Activated CD4-positive, alpha-beta T cell treated with anti-CD3 and anti-CD28 coated beads for 48 hours (primary cell): Measurements from ENCODE around the gene GNLY.
A peak's percentile ranks its signal among the peaks of the same experiment; 100 is the strongest.

ENCODE experiments used
- DNase-seq: peaks from one replicate; pipeline ENCODE4 v3.0.0-alpha.2; 2020

GNLY gene

GRCh38 chr2:85690932-85691331, 3.2 kb upstream of the GNLY start:
- no peak for DNase-seq

DNA sequence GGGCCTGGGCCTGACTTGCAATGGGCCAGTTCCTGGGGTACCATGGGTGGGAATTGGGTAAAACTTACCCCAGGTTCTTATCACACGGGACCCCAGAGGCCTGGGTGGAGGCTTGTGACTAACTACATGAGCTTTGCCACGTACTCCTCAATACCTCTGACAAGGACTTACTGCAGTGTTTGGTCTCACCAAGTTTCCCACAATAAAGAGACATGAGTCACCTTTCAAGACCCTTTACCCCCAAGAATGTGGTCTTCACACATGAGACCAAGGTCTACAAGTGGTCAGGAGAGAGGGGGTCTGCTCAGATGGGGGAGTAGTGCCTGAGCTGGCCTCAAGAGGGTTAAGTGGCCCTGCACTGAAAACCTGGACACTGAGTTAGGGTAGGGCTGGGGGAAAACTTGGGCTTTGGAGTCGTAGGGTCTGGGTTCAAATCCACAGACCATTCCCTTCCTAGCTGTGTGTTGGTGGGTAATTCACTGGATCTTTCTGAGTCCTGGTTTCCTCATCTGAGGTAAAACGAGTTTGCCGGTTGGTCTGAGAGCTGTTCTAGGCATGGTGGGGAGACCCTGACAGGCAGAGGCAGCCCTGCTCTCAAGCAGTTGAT, 2.0 kb upstream of the GNLY start:
- no peak for DNase-seq

DNA sequence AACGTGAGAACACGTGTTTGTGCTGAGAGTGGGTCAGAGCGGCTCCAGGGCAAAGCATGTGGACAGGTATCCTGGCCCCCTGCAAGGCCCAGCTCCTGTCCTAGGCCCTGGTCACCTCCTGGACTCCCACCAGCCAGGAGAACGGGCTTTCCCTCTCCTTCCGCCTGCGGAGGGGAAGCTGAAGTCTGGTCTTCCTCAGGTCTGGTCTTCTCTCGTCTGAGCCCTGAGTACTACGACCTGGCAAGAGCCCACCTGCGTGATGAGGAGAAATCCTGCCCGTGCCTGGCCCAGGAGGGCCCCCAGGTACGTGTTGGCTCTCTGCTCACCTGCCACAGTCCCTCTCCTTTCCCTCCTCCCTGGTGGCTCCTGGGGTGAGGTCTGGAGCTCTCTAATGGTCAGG, 963 bp downstream of the GNLY start:
- DNase-seq, result no peak

- no peak for DNase-seq
Observed at GRCh38 chr2:85695691-85696668, 1.8 kb downstream of the GNLY start.

GRCh38 chr2:85697096-85697495, 2.9 kb downstream of the GNLY start:
- DNase-seq, result no peak

DNA sequence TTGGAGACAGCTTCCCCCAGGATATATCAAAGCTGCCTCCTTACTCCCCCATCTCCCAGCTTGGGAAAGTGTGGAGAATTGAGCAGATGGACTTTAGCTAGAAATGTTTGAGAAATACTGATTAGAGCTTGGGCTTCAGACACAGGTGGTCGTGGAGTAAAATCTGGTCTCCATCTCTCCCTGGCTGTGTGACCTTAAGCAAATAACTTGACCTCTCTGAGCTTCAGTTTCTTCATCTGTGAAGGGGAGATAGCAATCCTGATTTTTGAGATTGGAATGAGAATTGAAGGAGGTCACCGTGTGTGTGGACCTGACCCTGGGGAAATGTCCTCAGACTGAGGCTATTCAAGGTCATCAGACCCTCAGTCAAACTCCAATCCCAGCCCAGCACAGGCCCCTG, 3.6 kb downstream of the GNLY start:
- no peak for DNase-seq

DNA sequence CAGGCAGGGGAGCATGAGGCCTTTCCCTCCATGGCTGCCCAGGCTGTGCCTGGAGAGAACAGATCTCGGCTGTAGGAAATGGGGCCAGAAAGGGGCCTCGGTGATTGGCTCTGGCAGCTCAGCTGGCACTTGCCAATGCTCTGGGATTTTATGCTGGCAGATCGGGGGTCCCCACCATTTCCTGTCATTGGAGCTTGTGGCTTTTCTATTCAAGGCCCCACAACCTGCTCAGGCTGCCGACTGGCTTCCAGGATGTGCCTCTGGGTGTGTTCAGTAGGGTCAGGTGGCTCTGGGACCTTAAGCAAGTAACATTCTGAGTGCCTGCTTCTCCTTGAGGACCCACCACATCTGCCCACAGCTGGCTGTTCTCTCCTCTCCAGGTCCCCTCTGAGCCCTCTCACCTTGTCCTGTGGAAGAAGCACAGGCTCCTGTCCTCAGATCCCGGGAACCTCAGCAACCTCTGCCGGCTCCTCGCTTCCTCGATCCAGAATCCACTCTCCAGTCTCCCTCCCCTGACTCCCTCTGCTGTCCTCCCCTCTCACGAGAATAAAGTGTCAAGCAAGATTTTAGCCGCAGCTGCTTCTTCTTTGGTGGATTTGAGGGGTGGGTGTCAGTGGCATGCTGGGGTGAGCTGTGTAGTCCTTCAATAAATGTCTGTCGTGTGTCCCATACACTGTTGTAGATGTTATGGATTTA, 4.2 kb downstream of the GNLY start:
- DNase-seq, result no peak

DNA sequence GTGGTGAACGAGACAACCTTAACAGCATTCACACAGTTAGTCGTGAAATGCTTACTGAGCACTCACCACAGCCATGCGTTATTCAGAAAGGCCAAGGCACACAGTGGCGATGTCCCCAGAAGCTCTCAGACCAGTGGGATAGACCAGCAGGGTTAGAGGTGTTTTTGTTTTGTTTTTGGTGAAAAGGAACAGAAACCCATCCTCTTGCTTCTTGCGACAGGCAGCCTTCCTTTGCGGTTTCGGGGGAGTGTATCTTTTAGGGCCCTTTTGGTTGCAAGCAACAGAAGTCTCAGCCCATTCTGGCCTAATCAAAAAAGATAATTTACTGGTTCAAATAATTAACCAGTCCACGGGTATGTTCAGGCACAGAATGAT, 4.7 kb downstream of the GNLY start:
- DNase-seq, result no peak

DNA sequence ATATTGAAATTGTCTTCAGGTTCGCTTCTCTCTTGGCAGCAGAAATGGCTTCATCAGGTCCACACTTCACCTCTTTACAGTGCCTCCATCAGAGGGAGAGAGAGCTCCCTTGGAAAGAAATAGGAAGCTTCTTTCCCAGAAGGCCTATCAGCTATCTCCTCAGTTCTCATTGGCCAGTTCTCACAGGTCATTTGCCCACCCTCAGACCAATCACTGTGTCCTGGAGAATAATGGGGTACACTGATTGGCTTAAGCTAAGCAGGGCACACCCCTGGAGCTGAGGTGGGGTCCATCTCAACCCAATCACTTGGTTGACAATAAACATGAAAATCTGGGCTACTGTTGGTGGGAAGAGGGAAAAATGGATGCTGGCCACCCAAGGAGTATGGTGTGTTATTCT, 5.2 kb downstream of the GNLY start:
- DNase-seq, result no peak

- DNase-seq, result no peak
Observed at GRCh38 chr2:85702172-85702571, 8.0 kb downstream of the GNLY start.

GRCh38 chr2:85702800-85703199, 8.6 kb downstream of the GNLY start:
- no peak for DNase-seq

DNA sequence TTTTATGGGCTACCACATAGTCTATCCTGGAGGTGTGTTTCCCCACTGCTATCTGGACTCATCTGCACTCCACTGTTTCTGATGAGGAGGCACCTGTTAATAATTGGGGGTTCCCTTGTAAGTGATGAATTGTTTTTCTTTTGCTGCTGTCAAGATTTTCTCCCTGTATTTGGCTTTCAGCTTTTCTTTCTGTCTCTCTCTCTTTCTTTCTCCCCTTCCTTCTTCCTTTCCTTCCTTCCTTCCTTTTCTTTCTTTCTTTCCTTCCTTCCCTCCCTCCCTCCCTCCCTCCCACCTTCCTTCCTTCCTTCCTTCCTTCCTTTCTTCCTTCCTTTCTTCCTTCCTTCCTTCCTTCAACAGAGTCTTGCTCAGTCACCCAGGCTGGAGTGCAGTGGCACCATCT, 9.2 kb downstream of the GNLY start:
- no peak for DNase-seq

DNA sequence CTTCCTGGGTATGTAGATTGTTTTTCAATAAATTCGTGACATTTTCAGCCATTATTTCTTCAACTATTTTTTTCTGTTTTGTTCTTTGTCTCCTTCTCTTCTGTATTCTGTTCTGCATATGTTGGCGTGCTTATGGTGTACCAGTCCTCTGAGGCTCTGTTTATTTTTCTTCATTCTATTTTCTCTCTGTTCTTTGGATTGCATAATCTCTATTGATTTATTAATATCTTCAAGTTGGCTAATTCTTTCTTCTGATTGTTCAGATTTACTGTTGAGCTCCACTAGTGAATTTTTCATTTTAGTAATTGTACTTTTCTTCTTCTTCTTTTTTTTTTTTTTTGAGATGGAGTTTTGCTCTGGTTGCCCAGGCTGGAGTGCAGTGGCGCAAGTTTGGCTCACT, 9.9 kb downstream of the GNLY start:
- DNase-seq, result no peak

- DNase-seq, result no peak
Observed at GRCh38 chr2:85704800-85705679, 10.9 kb downstream of the GNLY start.

GRCh38 chr2:85705680-85706039, 11.5 kb downstream of the GNLY start:
- DNase-seq, result no peak

- DNase-seq, result no peak
Observed at GRCh38 chr2:85706063-85706462, 11.9 kb downstream of the GNLY start.

- DNase-seq, result no peak
Observed at GRCh38 chr2:85706599-85707296, 12.6 kb downstream of the GNLY start.

DNA sequence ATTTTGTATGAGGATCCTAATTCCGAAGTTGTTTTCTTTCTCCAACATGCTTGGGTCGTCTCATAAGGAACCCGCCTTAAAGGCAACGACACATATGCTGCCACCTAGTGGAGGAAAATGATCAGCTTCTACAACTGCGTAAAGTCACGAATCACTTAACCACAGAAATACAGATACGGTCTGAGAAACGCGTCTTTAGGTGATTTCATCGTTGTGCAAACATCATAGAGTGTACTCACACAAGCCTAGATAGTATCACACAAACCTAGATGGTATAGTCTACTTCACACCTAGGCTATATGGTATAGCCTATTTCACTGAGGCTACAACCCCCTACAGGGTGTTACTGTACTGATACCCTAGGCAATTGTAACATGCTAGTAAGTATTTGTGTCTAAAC, 13.1 kb downstream of the GNLY start:
- peak; percentile 73 for DNase-seq

DNA sequence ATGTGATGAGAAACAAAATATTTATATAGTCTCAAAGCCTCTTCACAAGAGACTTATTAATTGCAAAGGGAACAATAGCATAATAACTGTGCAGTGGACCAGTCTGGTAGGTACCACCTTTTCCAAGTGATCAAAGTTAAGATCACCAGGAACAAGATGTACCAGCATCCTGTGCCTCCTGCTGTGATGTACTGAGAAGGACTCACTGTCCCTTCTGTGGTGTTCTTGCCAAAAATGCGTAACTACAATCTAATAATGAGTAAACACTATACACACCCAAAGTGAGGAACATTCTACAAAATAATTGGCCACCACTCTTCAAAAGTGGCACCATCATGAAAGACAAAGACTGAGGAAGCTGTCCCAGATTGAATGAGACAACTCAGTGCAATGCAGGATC, 14.5 kb downstream of the GNLY start:
- DNase-seq, result no peak

GRCh38 chr2:85709401-85709811, 15.2 kb downstream of the GNLY start:
- no peak for DNase-seq

GRCh38 chr2:85710687-85711577, 16.8 kb downstream of the GNLY start:
- no peak for DNase-seq
